GM12865 (cell line): ENCODE data around the gene OPCML.

ENCODE experiments used
- DNase-seq: peaks from one replicate; pipeline ENCODE4 v3.0.0; 2010; ENCODE audit warnings: low read depth
- H3K4me3 ChIP-seq: 2 replicates; pipeline ENCODE4 v1.5.1; 2011; ENCODE audit warnings: mild to moderate bottlenecking, low read depth, low read length, control low read depth
- CTCF ChIP-seq: IDR thresholded peaks from 2 replicates; pipeline ENCODE4 v1.5.1; 2011; ENCODE audit warnings: low read length, control low read depth, low read depth, inconsistent platforms; ENCODE audit not compliant: insufficient read depth; ENCODE audit errors: missing control alignments

OPCML gene

GRCh38 chr11:132851247-132851646 is 681.1 kb downstream of the OPCML start:
- no peak overlapping the region for H3K4me3 ChIP-seq
- no peak for DNase-seq
- no peak for TF ChIP-seq CTCF

GRCh38 chr11:132850266-132850665 is 682.0 kb downstream of the OPCML start:
- no peak for DNase-seq
- no peak for TF ChIP-seq CTCF
- no peak overlapping the region for H3K4me3 ChIP-seq

- TF ChIP-seq CTCF: no peak
- no peak for DNase-seq
- H3K4me3 ChIP-seq: no peak overlapping the region
These were observed 684.0 kb downstream of the OPCML start for GRCh38 chr11:132848336-132848735.

GRCh38 chr11:132846075-132846474 is 686.2 kb downstream of the OPCML start:
- DNase-seq: no peak
- no peak overlapping the region for H3K4me3 ChIP-seq
- TF ChIP-seq CTCF: no peak

GRCh38 chr11:132844956-132845696 is 687.2 kb downstream of the OPCML start:
- no peak for TF ChIP-seq CTCF
- no peak overlapping the region for H3K4me3 ChIP-seq
- DNase-seq: no peak

GRCh38 chr11:132840660-132841059 is 691.6 kb downstream of the OPCML start:
- H3K4me3 ChIP-seq: no peak overlapping the region
- TF ChIP-seq CTCF: no peak
- no peak for DNase-seq

GRCh38 chr11:132840191-132840590 is 692.1 kb downstream of the OPCML start:
- H3K4me3 ChIP-seq: no peak overlapping the region
- TF ChIP-seq CTCF: no peak
- DNase-seq: no peak
